Measurements from ENCODE around the gene TULP1. TPM values are rescaled to one million over a fixed set of nuclear protein-coding genes. Genes with fewer than 3 reads are reported as not detected.

Gene TULP1
- total RNA-seq, 1 donor from 2014 or later = not detected

DNA sequence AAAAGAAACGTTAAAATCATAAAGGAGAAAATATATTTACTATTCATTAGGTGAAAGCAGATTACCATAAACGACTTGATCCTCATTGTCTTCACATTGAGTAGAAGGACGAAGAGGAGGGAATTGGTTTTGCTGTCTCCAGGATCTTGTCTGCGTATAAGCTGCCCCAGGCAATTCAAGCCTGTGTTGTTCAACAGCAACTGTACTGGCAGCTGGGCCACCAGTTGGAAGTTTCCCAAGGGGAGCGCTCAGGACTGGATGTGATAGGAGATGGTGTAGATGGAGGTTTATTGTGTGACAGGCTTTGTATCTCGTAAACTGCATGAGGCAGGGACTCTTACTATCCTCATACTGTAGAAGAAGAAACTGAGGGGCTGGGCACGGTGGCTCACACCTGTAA lies 64.5 kb downstream of the TULP1 start:
- Mint-ChIP-seq H3K27ac (ENCODE audit: unreplicated experiment) (no peak overlapping the region), H3K4me1 (ENCODE audit: low read depth, unreplicated experiment) (peaks cover 2% of the 10 kb centered on the region), H3K9me3 (ENCODE audit: unreplicated experiment) (no peaks in the 10 kb centered on the region), H3K4me3 (ENCODE audit: unreplicated experiment) (no peak overlapping the region), H3K36me3 (ENCODE audit: low read depth, unreplicated experiment) (no peaks in the 10 kb centered on the region), H3K27me3 (ENCODE audit: low read depth, unreplicated experiment) (peaks cover 18% of the 10 kb centered on the region)
- no peak for DNase-seq (ENCODE audit: low read depth)
- H3K4me2 ChIP-seq (ENCODE audit: low read length) = no peak overlapping the region
- peaks cover 12% of the 10 kb centered on the region for H3K4me1 ChIP-seq (ENCODE audit: insufficient read depth, low read length)
- TF ChIP-seq, protein P1, sequence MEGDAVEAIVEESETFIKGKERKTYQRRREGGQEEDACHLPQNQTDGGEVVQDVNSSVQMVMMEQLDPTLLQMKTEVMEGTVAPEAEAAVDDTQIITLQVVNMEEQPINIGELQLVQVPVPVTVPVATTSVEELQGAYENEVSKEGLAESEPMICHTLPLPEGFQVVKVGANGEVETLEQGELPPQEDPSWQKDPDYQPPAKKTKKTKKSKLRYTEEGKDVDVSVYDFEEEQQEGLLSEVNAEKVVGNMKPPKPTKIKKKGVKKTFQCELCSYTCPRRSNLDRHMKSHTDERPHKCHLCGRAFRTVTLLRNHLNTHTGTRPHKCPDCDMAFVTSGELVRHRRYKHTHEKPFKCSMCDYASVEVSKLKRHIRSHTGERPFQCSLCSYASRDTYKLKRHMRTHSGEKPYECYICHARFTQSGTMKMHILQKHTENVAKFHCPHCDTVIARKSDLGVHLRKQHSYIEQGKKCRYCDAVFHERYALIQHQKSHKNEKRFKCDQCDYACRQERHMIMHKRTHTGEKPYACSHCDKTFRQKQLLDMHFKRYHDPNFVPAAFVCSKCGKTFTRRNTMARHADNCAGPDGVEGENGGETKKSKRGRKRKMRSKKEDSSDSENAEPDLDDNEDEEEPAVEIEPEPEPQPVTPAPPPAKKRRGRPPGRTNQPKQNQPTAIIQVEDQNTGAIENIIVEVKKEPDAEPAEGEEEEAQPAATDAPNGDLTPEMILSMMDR (IDR thresholded peaks at IDR 0.05; ENCODE audit: insufficient read depth, low read depth, low read length) = no peak
- no peak for TF ChIP-seq EZH2 (IDR thresholded peaks at IDR 0.05; ENCODE audit: insufficient read depth, low read length)
- no peaks in the 10 kb centered on the region for H3K9me3 ChIP-seq (ENCODE audit: insufficient read depth, low read depth, low read length)
- H3K36me3 ChIP-seq (ENCODE audit: insufficient read depth, low read length) = no peaks in the 10 kb centered on the region
- no peak overlapping the region for H3K27ac ChIP-seq (ENCODE audit: low read depth, low read length)
- no peaks in the 10 kb centered on the region for H3K27me3 ChIP-seq (ENCODE audit: insufficient read depth, low read length)
- no peaks in the 10 kb centered on the region for H3K79me2 ChIP-seq (ENCODE audit: insufficient read depth, low read length)
- H2AFZ ChIP-seq (ENCODE audit: low read depth, low read length) = no peak overlapping the region
- no peak overlapping the region for H3K9ac ChIP-seq (ENCODE audit: low read length)
- FAIRE-seq = no peak
- no peaks in the 10 kb centered on the region for H4K20me1 ChIP-seq (ENCODE audit: insufficient read depth, low read length)
- H3K4me3 ChIP-seq (ENCODE audit: insufficient read depth, low read depth, low read length) = no peak overlapping the region

Small RNAs within 50 kb of the gene (microRNA-seq; reads per million reads assigned to microRNA genes)
- gene MIR7111 = 5.7 reads per million, percentile 24 among the genes with 10 or more reads in this experiment

Other genes starting within 250 kb of the TULP1 start
- gene DEF6, start 215.1 kb downstream of the TULP1 start, total RNA-seq = 2.2 and 3.3 TPM in 2 replicates
- 9.9 and 11.3 TPM in 2 replicates for gene PPARD, start 170.3 kb downstream of the TULP1 start, total RNA-seq
- 2.9 and 3.1 TPM in 2 replicates for gene FANCE, start 60.6 kb downstream of the TULP1 start, total RNA-seq
- gene RPL10A, start 44.5 kb downstream of the TULP1 start, total RNA-seq = 818 and 887 TPM in 2 replicates
- gene TEAD3, start 15.8 kb downstream of the TULP1 start, total RNA-seq = 73.3 and 75.5 TPM in 2 replicates
- 4.2 and 4.6 TPM in 2 replicates for gene FKBP5, start 176.0 kb upstream of the TULP1 start, total RNA-seq
- 0.25 TPM in 1 of 2 replicates, not detected in the other for gene ARMC12, start 224.1 kb upstream of the TULP1 start, total RNA-seq

Measured in astrocyte (in vitro differentiated cells and primary cell).